HG02885 (cell line): ENCODE measurements around the gene NBEAL1.
"Not testable (repeated sequence)": the region's sequence is repeated elsewhere in the genome, so short reads cannot be mapped to it uniquely, and the experiment has no call there.

Experiments
- ATAC-seq: cut with Tn5 transposase; IDR thresholded peaks from one replicate; pipeline ENCODE4 v1.9.1; 2021; ENCODE audit warnings: mild to moderate bottlenecking; ENCODE audit not compliant: unreplicated experiment, poor library complexity

The NBEAL1 gene

GRCh38 chr2:203014456-203015199 is at the start of gene NBEAL1:
TSS of gene NBEAL1 (plus strand) at chr2:203014875. CDS start at chr2:203016385, 1,510 bp downstream.
- peak; percentile 97 for ATAC-seq

- ATAC-seq: peak; percentile 56
Measured at GRCh38 chr2:202965810-202966460, 48.7 kb upstream of the NBEAL1 start.

- ATAC-seq: not testable (repeated sequence)
Measured at GRCh38 chr2:202969404-202969803, 45.3 kb upstream of the NBEAL1 start.

GRCh38 chr2:202976809-202977208 is 37.9 kb upstream of the NBEAL1 start:
- ATAC-seq: no peak

- no peak for ATAC-seq
Measured at GRCh38 chr2:202982779-202983491, 31.7 kb upstream of the NBEAL1 start.

- no peak for ATAC-seq
Measured at GRCh38 chr2:202989749-202990148, 24.9 kb upstream of the NBEAL1 start.

- no peak for ATAC-seq
Measured at GRCh38 chr2:202990501-202990900, 24.2 kb upstream of the NBEAL1 start.

- ATAC-seq: not testable (repeated sequence)
Measured at GRCh38 chr2:202997113-202997512, 17.6 kb upstream of the NBEAL1 start.

- no peak for ATAC-seq
Measured at GRCh38 chr2:203002054-203002821, 12.4 kb upstream of the NBEAL1 start.

- no peak for ATAC-seq
Measured at GRCh38 chr2:203003716-203004115, 11.0 kb upstream of the NBEAL1 start.

- ATAC-seq: no peak
Measured at GRCh38 chr2:203016716-203017115, 2.0 kb downstream of the NBEAL1 start.

GRCh38 chr2:203018181-203018580 is 3.5 kb downstream of the NBEAL1 start:
- ATAC-seq: no peak

GRCh38 chr2:203019142-203019541 is 4.5 kb downstream of the NBEAL1 start:
- ATAC-seq: no peak

GRCh38 chr2:203021991-203022390 is 7.3 kb downstream of the NBEAL1 start:
- no peak for ATAC-seq

GRCh38 chr2:203022751-203023150 is 8.1 kb downstream of the NBEAL1 start:
- no peak for ATAC-seq

- ATAC-seq: no peak
Measured at GRCh38 chr2:203025592-203025991, 10.9 kb downstream of the NBEAL1 start.

- no peak for ATAC-seq
Measured at GRCh38 chr2:203030545-203030944, 15.9 kb downstream of the NBEAL1 start.

GRCh38 chr2:203030991-203031390 is 16.3 kb downstream of the NBEAL1 start:
- no peak for ATAC-seq

GRCh38 chr2:203033395-203033794 is 18.7 kb downstream of the NBEAL1 start:
- ATAC-seq: no peak

- ATAC-seq: no peak
Measured at GRCh38 chr2:203035879-203036470, 21.3 kb downstream of the NBEAL1 start.
